Stomach smooth muscle (tissue), 2 donors: Measurements from ENCODE around the gene LRR1.

Source experiments
- H3K27ac ChIP-seq: one replicate; pipeline ENCODE4 v1.7.0; 2013; ENCODE audit warnings: mild to moderate bottlenecking, low read length, inconsistent platforms
- H3K27me3 ChIP-seq, 2 donors: one replicate each; pipeline ENCODE4 v1.7.0; 2013; ENCODE audit warnings: low read length in 2 of 2; ENCODE audit not compliant: insufficient read depth in 2 of 2, control insufficient read depth in 1 of 2
- H3K36me3 ChIP-seq, 2 donors: one replicate each; pipeline ENCODE4 v1.7.0; 2013; ENCODE audit warnings: low read length in 2 of 2; ENCODE audit not compliant: control insufficient read depth in 2 of 2, insufficient read depth in 2 of 2
- H3K4me1 ChIP-seq: one replicate; pipeline ENCODE4 v1.7.0; 2013; ENCODE audit warnings: low read length; ENCODE audit not compliant: control insufficient read depth, insufficient read depth
- H3K4me3 ChIP-seq, 2 donors: one replicate each; pipeline ENCODE4 v1.7.0; 2013; ENCODE audit warnings: low read length in 2 of 2
- H3K9ac ChIP-seq, 2 donors: one replicate each; pipeline ENCODE4 v1.7.0; 2013; ENCODE audit warnings: low read length in 2 of 2, mild to moderate bottlenecking in 1 of 2
- H3K9me3 ChIP-seq, 2 donors: one replicate each; pipeline ENCODE4 v1.7.0; 2013; ENCODE audit warnings: low read length in 2 of 2; ENCODE audit not compliant: control insufficient read depth in 2 of 2
- donor health status: healthy.
- donor health status: Pancreatic carcinoma.

The LRR1 gene

GRCh38 chr14:49586673-49587460 is 11.9 kb upstream of the LRR1 start:
- no peaks in the 10 kb centered on the region for H3K27me3 ChIP-seq
- H3K9me3 ChIP-seq = no peaks in the 10 kb centered on the region
- H3K9ac ChIP-seq = peak overlapping the region; percentile 60 to 98
- peaks cover 16% of the 10 kb centered on the region for H3K4me1 ChIP-seq
- H3K36me3 ChIP-seq = peaks cover 8 to 14% of the 10 kb centered on the region in 2 donors
- H3K27ac ChIP-seq = peak overlapping the region; percentile 88
- peak overlapping the region; percentile 96 to 99 for H3K4me3 ChIP-seq

DNA sequence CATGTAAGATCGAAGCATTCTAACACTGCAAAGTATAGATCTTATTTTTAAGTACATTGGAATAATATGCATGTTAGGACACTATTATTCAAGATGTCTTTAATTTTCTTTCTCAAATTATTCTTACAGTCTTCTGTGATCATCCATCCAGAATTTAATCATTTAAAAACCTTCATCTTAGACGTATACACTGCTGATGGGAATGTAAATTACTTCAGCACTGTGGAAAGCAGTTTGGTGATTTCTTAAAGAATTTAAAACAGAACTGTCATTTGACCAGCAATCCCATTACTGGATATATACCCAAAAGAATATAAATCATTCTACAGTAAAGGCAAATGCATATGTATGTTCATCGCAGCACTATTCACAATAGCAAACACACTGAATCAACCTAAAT is 9.4 kb upstream of the LRR1 start:
- no peak overlapping the region for H3K27ac ChIP-seq
- no peak overlapping the region for H3K4me3 ChIP-seq

DNA sequence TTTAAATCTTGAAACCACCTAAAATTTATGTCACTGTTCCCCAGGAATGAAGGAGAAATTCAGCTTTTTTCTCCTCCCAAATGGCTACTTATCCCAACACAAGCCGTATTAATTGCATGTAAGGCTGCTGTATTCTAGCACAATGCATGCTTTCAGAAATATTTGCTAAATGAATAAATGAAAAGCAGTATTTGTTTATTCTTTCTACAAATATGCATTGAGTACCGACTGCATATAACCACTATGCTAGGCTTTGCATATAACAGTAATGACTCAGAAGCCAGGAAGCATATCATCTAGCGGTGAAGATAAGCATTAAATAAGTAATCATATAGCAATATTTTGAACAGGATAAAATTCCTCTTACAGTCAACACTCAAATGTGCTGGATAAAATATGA is 5.7 kb upstream of the LRR1 start:
- Histone ChIP-seq H3K9ac (no peak overlapping the region), H3K4me1 (no peaks in the 10 kb centered on the region), H3K4me3 (no peak overlapping the region), H3K36me3 (no peaks in the 10 kb centered on the region), H3K9me3 (no peaks in the 10 kb centered on the region), H3K27ac (no peak overlapping the region), H3K27me3 (no peaks in the 10 kb centered on the region)

More for the DNA sequence above, 9.4 kb upstream of the LRR1 start:
- Histone ChIP-seq H3K36me3 (no peaks in the 10 kb centered on the region), H3K27me3 (no peaks in the 10 kb centered on the region), H3K9ac (no peak overlapping the region), H3K9me3 (no peaks in the 10 kb centered on the region), H3K4me1 (peaks cover 9% of the 10 kb centered on the region)

DNA sequence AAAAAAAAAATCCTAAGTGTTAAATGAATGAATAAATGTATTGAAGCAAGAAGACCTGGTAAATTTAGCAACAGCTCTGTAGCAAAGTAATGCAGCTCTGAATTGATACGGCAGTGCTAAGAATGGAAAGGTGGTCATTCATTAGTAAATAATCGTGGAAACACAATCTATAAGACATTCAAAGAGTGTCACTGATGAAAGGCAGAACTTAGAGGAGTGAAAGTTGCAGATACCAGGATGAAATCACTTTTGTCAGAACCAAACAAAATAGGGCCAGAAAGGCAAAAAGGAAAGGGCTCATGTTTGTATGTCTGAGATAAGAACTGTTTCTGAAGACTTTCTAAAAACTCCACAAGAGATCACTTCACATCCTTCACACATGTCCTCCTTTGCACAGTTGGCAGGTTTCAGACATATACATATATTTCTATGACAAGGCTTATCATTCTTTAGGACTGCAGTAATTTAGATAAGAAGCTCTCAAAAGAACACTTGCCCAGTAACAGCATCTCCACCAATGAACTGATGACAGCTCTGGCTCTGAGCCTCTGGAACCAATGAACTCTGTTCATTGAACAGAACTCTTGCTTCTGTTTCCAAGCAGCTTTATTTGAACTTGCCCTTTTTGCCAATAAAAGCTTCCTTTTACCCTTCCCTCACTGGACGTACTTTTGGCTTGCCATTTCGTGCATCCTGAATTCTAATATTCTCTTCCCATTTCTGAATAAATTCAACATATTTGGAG is 4.2 kb upstream of the LRR1 start:
- H3K9ac ChIP-seq = no peak overlapping the region
- peaks cover 6% of the 10 kb centered on the region for H3K4me1 ChIP-seq
- no peak overlapping the region for H3K4me3 ChIP-seq
- H3K27me3 ChIP-seq = no peaks in the 10 kb centered on the region
- no peak overlapping the region for H3K27ac ChIP-seq
- no peaks in the 10 kb centered on the region for H3K36me3 ChIP-seq
- H3K9me3 ChIP-seq = no peaks in the 10 kb centered on the region

- Histone ChIP-seq H3K4me1 (peaks cover 6% of the 10 kb centered on the region), H3K27me3 (no peaks in the 10 kb centered on the region)
Observed at GRCh38 chr14:49598189-49598484, 603 bp upstream of the LRR1 start.

GRCh38 chr14:49607583-49607982 is 8.8 kb downstream of the LRR1 start:
- H3K9me3 ChIP-seq = no peaks in the 10 kb centered on the region
- H3K4me1 ChIP-seq = no peaks in the 10 kb centered on the region
- no peak overlapping the region for H3K9ac ChIP-seq
- no peak overlapping the region for H3K27ac ChIP-seq
- H3K4me3 ChIP-seq = no peak overlapping the region
- H3K27me3 ChIP-seq = no peaks in the 10 kb centered on the region
- H3K36me3 ChIP-seq = no peaks in the 10 kb centered on the region

More at GRCh38 chr14:49598189-49598484, 603 bp upstream of the LRR1 start:
- H3K4me3 ChIP-seq = peak overlapping the region; percentile 87 to 95
- peak overlapping the region; percentile 94 for H3K27ac ChIP-seq
- no peaks in the 10 kb centered on the region for H3K9me3 ChIP-seq
- H3K9ac ChIP-seq = peak overlapping the region; percentile 94 to 97
- H3K36me3 ChIP-seq = no peaks in the 10 kb centered on the region

DNA sequence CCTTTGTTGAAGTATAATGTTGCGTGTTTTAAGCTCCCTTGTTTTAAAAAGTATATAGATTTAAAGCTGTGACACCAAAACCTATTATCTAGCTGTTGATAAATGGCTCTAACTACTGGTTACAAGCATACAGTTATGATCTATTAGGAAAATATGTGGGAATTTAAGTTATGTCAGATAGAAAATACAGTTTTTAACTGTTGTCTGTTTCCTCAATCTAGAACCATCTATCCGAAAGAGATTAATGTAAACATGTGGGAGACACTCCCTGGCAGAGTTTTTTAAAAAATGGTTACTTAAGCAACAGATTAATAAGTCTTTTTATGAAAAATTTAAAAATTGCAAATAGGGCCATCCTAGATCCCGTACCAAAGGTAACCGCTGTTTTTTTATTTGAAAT is 13.5 kb downstream of the LRR1 start:
- Histone ChIP-seq H3K27me3 (no peaks in the 10 kb centered on the region), H3K27ac (no peak overlapping the region), H3K9ac (no peak overlapping the region), H3K4me1 (no peaks in the 10 kb centered on the region), H3K9me3 (no peaks in the 10 kb centered on the region), H3K36me3 (no peaks in the 10 kb centered on the region), H3K4me3 (no peak overlapping the region)

- Histone ChIP-seq H3K4me3 (no peak overlapping the region), H3K4me1 (no peaks in the 10 kb centered on the region), H3K27me3 (no peaks in the 10 kb centered on the region), H3K36me3 (peaks cover 0 to under 1% of the 10 kb centered on the region in 2 donors), H3K9ac (no peak overlapping the region), H3K9me3 (no peaks in the 10 kb centered on the region), H3K27ac (no peak overlapping the region)
Observed at GRCh38 chr14:49612671-49613070, 13.9 kb downstream of the LRR1 start.

GRCh38 chr14:49614196-49614595 is 15.5 kb downstream of the LRR1 start:
- no peak overlapping the region for H3K9ac ChIP-seq
- no peaks in the 10 kb centered on the region for H3K9me3 ChIP-seq
- peaks cover under 1% of the 10 kb centered on the region for H3K4me1 ChIP-seq
- no peak overlapping the region for H3K27ac ChIP-seq
- no peak overlapping the region for H3K4me3 ChIP-seq
- H3K36me3 ChIP-seq = peaks cover 8 to 9% of the 10 kb centered on the region in 2 donors
- no peaks in the 10 kb centered on the region for H3K27me3 ChIP-seq

- H3K4me3 ChIP-seq = no peak overlapping the region
- H3K9ac ChIP-seq = no peak overlapping the region
- H3K27me3 ChIP-seq = no peaks in the 10 kb centered on the region
- H3K27ac ChIP-seq = no peak overlapping the region
- H3K36me3 ChIP-seq = peaks cover 8 to 9% of the 10 kb centered on the region in 2 donors
- no peaks in the 10 kb centered on the region for H3K9me3 ChIP-seq
- H3K4me1 ChIP-seq = peaks cover 8% of the 10 kb centered on the region
Observed at GRCh38 chr14:49615776-49616175, 17.0 kb downstream of the LRR1 start.
